ENCODE results near the gene CDK17. TPM values are rescaled to one million over a fixed set of nuclear protein-coding genes. Genes with fewer than 3 reads are reported as not detected.

The CDK17 gene
- 42.8 TPM for total RNA-seq

DNA sequence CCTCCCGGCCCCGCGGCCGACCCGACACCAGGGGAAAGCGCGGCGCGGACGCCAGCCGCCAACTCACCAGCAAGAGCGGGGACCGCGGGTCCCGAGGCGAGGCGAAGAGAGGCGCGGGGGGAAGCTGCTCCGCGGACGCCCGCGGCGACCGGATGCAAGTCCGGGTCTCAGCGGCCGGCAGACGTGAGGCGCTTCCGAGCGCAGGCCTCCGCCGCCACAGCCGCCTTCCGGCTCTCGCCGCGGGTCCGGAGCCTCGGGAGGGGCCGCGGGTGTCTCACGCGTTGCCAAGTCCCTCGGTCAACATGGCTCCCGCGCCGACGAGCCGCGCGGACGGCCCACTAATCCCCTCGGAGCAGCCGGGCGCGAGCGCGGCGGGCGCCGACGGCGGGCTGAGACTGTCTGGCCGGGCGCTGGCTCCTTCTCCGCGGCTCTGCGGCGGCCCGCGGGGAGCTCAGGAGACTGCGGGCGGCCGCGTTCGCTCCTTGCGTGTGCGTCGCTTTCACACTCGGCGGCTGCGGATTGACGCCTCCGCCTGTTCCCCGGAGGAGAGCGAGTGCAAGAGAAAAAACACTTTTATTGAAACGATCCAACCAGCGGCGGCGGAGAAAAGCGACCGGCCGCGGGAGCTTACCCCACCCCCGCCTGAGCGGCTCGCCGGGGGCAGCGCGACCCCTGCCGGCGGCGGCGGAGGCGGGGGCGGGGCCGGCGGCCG is at the start of gene CDK17:
Gene CDK17 (minus strand): TSS at position 521 of the 712 bp plus-strand sequence. CDS start 65,603 bp downstream, outside the sequence.
- H3K36me3 ChIP-seq (ENCODE audit: control insufficient read depth in 3 of 3, insufficient read depth in 3 of 3, low read length in 3 of 3) = no peaks in the 10 kb centered on the region
- H3K4me3 ChIP-seq (ENCODE audit: low read length in 3 of 3) = peak within 1 kb of the TSS; percentile 86 to 97 (median 91)
- no peaks in the 10 kb centered on the region for H3K9me3 ChIP-seq (ENCODE audit: control insufficient read depth in 3 of 3, low read length in 3 of 3)
- peak within 1 kb of the TSS; percentile 96 for H3K27ac ChIP-seq (ENCODE audit: low read depth, low read length)
- H3K9ac ChIP-seq (ENCODE audit: low read depth in 1 of 3, low read length in 3 of 3) = peak within 1 kb of the TSS; percentile 85 to 90 (median 90)
- H3K27me3 ChIP-seq (ENCODE audit: control insufficient read depth in 3 of 3, insufficient read depth in 3 of 3, low read length in 3 of 3) = no peaks in the 10 kb centered on the region
- H3K4me1 ChIP-seq (ENCODE audit: control insufficient read depth in 3 of 3, insufficient read depth in 3 of 3, low read length in 3 of 3) = peaks cover 4 to 12% (median 9%) of the 10 kb centered on the region in 3 donors

DNA sequence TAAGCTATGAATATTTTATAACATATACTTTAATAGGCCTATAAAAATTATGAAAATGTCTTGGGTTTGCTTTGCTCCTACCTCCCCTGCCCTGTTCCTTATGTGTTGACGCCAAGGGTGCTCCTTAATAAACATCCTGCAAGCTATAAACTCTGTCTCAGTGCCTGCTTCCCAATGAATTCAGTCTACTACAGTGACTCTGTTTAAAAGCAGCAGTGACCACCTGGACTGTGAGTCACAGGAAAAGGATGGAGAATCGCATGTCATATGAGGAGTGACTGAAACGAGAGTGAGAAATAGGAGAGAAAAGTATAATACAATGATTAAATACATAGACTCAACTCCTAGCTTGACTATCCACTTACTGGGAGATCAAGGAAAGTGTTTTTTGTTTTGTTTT is 48.1 kb upstream of the CDK17 start:
- H3K4me1 ChIP-seq (ENCODE audit: control insufficient read depth in 3 of 3, insufficient read depth in 3 of 3, low read length in 3 of 3) = no peaks in the 10 kb centered on the region
- H3K9ac ChIP-seq (ENCODE audit: low read depth in 1 of 3, low read length in 3 of 3) = no peak overlapping the region
- no peaks in the 10 kb centered on the region for H3K36me3 ChIP-seq (ENCODE audit: control insufficient read depth in 3 of 3, insufficient read depth in 3 of 3, low read length in 3 of 3)
- no peak overlapping the region for H3K4me3 ChIP-seq (ENCODE audit: low read length in 3 of 3)
- H3K27ac ChIP-seq (ENCODE audit: low read depth, low read length) = no peak overlapping the region
- no peaks in the 10 kb centered on the region for H3K9me3 ChIP-seq (ENCODE audit: control insufficient read depth in 3 of 3, low read length in 3 of 3)
- no peaks in the 10 kb centered on the region for H3K27me3 ChIP-seq (ENCODE audit: control insufficient read depth in 3 of 3, insufficient read depth in 3 of 3, low read length in 3 of 3)

DNA sequence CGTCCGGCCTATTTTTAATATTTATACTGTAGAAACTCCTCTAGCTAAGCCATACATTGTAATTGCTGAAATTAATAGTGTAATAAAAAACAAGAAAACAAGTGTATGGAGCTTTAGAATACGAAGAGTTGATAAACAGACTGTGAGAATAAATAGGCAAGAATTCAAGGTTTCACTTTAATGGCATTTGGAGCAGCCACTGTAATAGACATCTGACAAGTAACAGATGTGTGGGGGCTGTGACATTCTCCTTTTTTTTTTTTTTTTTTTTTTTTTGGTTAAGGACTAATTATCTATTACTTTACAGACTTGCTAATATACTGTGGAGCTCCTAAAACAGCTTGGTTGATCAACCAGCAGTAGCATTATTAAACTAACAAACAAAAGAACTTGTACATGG is 47.0 kb upstream of the CDK17 start:
- Histone ChIP-seq H3K9me3 (ENCODE audit: control insufficient read depth in 3 of 3, low read length in 3 of 3) (no peaks in the 10 kb centered on the region), H3K4me1 (ENCODE audit: control insufficient read depth in 3 of 3, insufficient read depth in 3 of 3, low read length in 3 of 3) (no peaks in the 10 kb centered on the region), H3K9ac (ENCODE audit: low read depth in 1 of 3, low read length in 3 of 3) (no peak overlapping the region), H3K36me3 (ENCODE audit: control insufficient read depth in 3 of 3, insufficient read depth in 3 of 3, low read length in 3 of 3) (no peaks in the 10 kb centered on the region), H3K27ac (ENCODE audit: low read depth, low read length) (no peak overlapping the region), H3K27me3 (ENCODE audit: control insufficient read depth in 3 of 3, insufficient read depth in 3 of 3, low read length in 3 of 3) (no peaks in the 10 kb centered on the region), H3K4me3 (ENCODE audit: low read length in 3 of 3) (no peak overlapping the region)

DNA sequence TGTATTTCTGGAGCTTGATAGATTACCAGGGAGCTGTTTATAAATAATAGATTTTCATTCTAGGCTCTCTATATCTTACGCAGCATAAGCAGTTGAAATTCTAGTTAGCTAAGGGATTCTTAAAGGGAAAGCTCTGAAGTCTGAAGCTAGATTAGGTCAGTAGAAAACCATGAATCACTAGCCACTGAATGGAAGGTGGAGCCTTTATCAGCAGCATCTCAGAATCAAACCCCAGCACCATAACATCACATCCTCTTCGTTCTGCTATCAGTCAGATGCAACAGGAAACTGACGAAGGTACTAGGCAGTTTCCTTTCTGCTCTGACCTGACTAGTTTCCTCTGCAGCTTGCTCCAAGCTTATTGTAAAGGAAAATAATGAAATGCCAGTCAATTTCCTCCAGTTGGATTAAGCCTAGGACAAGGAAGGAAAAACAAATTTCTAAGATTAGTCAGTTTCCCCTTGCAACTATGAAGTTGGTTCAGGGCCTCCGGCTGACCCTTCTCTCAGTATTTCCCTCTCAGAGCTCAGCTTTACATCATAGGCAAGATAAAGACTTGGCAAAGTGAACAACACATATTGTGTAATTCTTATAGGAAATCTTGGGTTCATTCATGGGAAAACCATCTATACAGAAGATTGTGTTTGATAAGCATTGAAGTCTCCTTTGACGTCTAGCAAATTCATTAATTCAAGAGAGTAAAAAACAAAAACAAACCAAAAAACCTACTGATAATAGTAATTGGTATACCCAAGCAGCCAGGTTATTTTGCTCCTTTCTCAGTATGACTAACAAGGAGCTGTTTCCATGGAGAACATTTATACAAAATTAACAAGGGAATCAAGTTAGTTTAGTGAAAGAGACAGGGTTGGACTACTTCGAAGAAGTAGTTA is 45.7 kb upstream of the CDK17 start:
- Histone ChIP-seq H3K4me1 (ENCODE audit: control insufficient read depth in 3 of 3, insufficient read depth in 3 of 3, low read length in 3 of 3) (no peaks in the 10 kb centered on the region), H3K27me3 (ENCODE audit: control insufficient read depth in 3 of 3, insufficient read depth in 3 of 3, low read length in 3 of 3) (no peaks in the 10 kb centered on the region), H3K9ac (ENCODE audit: low read depth in 1 of 3, low read length in 3 of 3) (no peak overlapping the region), H3K27ac (ENCODE audit: low read depth, low read length) (peak overlapping the region; percentile 71), H3K9me3 (ENCODE audit: control insufficient read depth in 3 of 3, low read length in 3 of 3) (no peaks in the 10 kb centered on the region), H3K4me3 (ENCODE audit: low read length in 3 of 3) (no peak overlapping the region), H3K36me3 (ENCODE audit: control insufficient read depth in 3 of 3, insufficient read depth in 3 of 3, low read length in 3 of 3) (no peaks in the 10 kb centered on the region)

DNA sequence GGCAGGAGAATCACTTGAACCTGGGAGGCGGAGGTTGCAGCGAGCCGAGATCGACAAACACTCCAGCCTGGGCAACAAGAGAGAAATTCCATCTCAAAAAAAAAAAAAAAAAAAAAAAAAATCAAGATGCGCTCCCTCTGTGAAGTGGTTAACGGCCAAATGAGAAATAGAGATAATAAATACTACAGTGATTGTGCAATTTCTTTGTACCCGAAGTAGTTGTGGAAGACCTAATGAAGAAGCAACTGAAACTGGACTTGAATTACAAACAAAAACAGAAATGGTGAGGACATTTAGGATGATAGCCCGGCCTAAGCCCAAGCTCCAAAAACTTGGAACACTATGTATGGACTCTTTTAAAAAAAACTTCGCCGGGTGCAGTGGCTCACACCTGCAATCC is 44.2 kb upstream of the CDK17 start:
- no peak overlapping the region for H3K9ac ChIP-seq (ENCODE audit: low read depth in 1 of 3, low read length in 3 of 3)
- H3K27me3 ChIP-seq (ENCODE audit: control insufficient read depth in 3 of 3, insufficient read depth in 3 of 3, low read length in 3 of 3) = no peaks in the 10 kb centered on the region
- no peaks in the 10 kb centered on the region for H3K36me3 ChIP-seq (ENCODE audit: control insufficient read depth in 3 of 3, insufficient read depth in 3 of 3, low read length in 3 of 3)
- H3K4me3 ChIP-seq (ENCODE audit: low read length in 3 of 3) = no peak overlapping the region
- no peaks in the 10 kb centered on the region for H3K4me1 ChIP-seq (ENCODE audit: control insufficient read depth in 3 of 3, insufficient read depth in 3 of 3, low read length in 3 of 3)
- no peak overlapping the region for H3K27ac ChIP-seq (ENCODE audit: low read depth, low read length)
- H3K9me3 ChIP-seq (ENCODE audit: control insufficient read depth in 3 of 3, low read length in 3 of 3) = no peaks in the 10 kb centered on the region

DNA sequence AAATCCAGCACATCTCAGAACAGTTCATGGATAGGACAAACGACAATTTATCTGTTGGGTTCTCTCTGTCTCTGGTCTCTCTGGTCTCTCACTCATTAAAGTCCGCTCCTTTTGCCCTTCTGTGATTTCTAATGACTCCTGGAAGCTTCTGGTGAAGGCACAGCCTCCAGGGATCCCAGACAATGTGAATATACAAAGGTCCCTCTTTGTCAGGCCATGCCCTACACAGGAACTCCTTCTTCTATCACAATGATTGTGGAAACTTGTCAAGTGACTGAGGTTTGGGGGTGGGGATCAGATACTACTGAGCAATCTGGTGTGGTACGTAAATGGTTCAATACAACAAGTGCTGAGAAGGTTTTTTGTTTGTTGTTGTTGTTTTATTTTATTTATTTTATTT is 42.7 kb upstream of the CDK17 start:
- Histone ChIP-seq H3K27me3 (ENCODE audit: control insufficient read depth in 3 of 3, insufficient read depth in 3 of 3, low read length in 3 of 3) (no peaks in the 10 kb centered on the region), H3K9me3 (ENCODE audit: control insufficient read depth in 3 of 3, low read length in 3 of 3) (no peaks in the 10 kb centered on the region), H3K4me1 (ENCODE audit: control insufficient read depth in 3 of 3, insufficient read depth in 3 of 3, low read length in 3 of 3) (no peaks in the 10 kb centered on the region), H3K4me3 (ENCODE audit: low read length in 3 of 3) (no peak overlapping the region), H3K36me3 (ENCODE audit: control insufficient read depth in 3 of 3, insufficient read depth in 3 of 3, low read length in 3 of 3) (no peaks in the 10 kb centered on the region), H3K27ac (ENCODE audit: low read depth, low read length) (no peak overlapping the region), H3K9ac (ENCODE audit: low read depth in 1 of 3, low read length in 3 of 3) (no peak overlapping the region)

DNA sequence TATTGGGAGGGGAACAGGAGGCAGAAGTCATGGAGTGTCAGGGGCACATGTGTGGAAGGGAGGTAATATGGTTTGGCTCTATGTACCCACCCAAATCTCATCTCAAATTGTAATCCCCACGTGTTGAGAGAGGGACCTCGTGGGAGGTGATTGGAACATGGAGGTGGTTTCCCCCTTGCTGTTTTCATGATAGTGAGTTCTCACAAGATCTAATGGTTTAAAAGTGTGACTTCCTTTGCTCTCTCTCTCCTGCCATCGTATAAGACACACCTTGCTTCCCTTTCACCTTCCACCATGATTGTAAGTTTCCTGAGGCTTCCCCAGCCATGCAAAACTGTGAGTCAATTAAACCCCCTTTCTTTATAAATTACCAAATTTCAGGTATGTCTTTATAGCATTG is 41.6 kb upstream of the CDK17 start:
- Histone ChIP-seq H3K4me1 (ENCODE audit: control insufficient read depth in 3 of 3, insufficient read depth in 3 of 3, low read length in 3 of 3) (no peaks in the 10 kb centered on the region), H3K9me3 (ENCODE audit: control insufficient read depth in 3 of 3, low read length in 3 of 3) (no peaks in the 10 kb centered on the region), H3K36me3 (ENCODE audit: control insufficient read depth in 3 of 3, insufficient read depth in 3 of 3, low read length in 3 of 3) (no peaks in the 10 kb centered on the region), H3K27ac (ENCODE audit: low read depth, low read length) (no peak overlapping the region), H3K9ac (ENCODE audit: low read depth in 1 of 3, low read length in 3 of 3) (no peak overlapping the region), H3K27me3 (ENCODE audit: control insufficient read depth in 3 of 3, insufficient read depth in 3 of 3, low read length in 3 of 3) (no peaks in the 10 kb centered on the region), H3K4me3 (ENCODE audit: low read length in 3 of 3) (no peak overlapping the region)

DNA sequence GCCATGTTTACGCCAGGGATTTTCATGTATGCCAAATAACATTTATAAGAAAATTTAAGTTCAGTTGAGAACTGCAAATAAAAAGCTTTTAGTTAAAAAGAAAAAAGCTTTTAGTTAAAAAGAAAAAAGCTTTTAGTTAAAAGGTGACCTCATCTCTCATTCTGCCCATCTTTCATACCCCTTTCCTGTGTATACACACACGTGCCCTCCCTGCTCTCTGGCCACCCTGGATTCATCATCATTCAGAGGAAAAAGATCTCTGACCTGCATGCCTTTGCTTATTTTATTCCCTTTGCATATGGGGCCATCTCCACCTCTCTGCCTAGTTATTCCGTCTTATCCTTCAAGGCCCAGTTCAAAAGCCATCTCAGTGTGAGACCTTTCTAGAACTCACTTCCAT is 38.1 kb upstream of the CDK17 start:
- no peak overlapping the region for H3K27ac ChIP-seq (ENCODE audit: low read depth, low read length)

DNA sequence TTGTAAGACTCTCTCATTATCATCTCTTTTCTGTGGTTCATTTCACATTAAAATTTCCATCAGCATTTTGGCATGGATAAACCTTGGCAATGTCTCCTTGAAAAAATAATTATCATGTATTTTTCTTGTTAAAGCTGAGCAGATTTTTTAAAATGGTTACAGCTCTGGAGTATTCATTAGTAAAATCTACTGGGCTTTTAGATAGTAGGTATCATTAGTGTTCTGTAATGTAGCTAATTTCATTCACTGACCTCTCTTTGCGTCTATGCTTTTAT is 36.9 kb upstream of the CDK17 start:
- no peaks in the 10 kb centered on the region for H3K9me3 ChIP-seq (ENCODE audit: control insufficient read depth in 3 of 3, low read length in 3 of 3)
- no peak overlapping the region for H3K4me3 ChIP-seq (ENCODE audit: low read length in 3 of 3)
- H3K36me3 ChIP-seq (ENCODE audit: control insufficient read depth in 3 of 3, insufficient read depth in 3 of 3, low read length in 3 of 3) = no peaks in the 10 kb centered on the region
- H3K27me3 ChIP-seq (ENCODE audit: control insufficient read depth in 3 of 3, insufficient read depth in 3 of 3, low read length in 3 of 3) = no peaks in the 10 kb centered on the region
- no peak overlapping the region for H3K9ac ChIP-seq (ENCODE audit: low read depth in 1 of 3, low read length in 3 of 3)
- no peak overlapping the region for H3K27ac ChIP-seq (ENCODE audit: low read depth, low read length)
- H3K4me1 ChIP-seq (ENCODE audit: control insufficient read depth in 3 of 3, insufficient read depth in 3 of 3, low read length in 3 of 3) = no peaks in the 10 kb centered on the region

More for the DNA sequence above, 38.1 kb upstream of the CDK17 start:
- no peak overlapping the region for H3K9ac ChIP-seq (ENCODE audit: low read depth in 1 of 3, low read length in 3 of 3)
- H3K4me3 ChIP-seq (ENCODE audit: low read length in 3 of 3) = no peak overlapping the region
- H3K36me3 ChIP-seq (ENCODE audit: control insufficient read depth in 3 of 3, insufficient read depth in 3 of 3, low read length in 3 of 3) = no peaks in the 10 kb centered on the region
- H3K9me3 ChIP-seq (ENCODE audit: control insufficient read depth in 3 of 3, low read length in 3 of 3) = no peaks in the 10 kb centered on the region
- no peaks in the 10 kb centered on the region for H3K4me1 ChIP-seq (ENCODE audit: control insufficient read depth in 3 of 3, insufficient read depth in 3 of 3, low read length in 3 of 3)
- no peaks in the 10 kb centered on the region for H3K27me3 ChIP-seq (ENCODE audit: control insufficient read depth in 3 of 3, insufficient read depth in 3 of 3, low read length in 3 of 3)

DNA sequence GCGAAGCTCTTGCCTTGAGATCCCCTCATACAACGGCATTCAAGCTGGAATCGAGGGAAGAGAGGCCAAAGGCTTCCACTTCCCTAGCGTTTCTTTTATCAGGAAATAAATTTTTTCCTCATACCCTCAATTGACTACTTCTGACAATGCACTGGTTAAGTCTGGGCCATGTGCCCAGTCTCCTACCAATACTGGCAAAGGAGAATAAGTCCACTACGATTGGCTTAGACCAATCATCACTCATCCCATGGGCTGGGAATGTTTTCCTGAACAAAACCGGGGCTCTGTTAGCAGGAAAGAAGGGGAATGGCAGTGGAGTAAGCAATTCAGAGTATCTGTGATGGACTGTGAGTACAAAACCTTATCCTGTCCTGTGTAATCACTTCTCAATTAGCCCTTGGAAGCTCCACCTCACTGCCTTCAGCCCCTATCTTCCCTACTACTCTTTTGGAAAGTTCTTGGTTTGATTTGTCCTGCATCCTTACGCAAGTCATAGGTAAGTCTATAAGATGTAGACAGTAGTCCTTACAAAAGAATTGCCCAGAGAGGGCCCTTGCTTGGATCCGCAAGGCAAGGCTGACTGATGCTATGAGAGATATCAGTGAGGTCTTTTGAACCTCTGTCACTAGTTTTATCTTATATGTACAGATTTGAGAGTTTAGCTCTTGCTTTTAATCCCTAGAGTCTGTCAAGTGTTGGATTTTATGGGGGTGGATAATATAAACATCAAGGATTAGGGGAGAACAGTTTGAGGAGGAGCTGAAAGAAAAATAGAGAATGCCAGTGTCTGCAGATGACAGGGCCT is 36.3 kb upstream of the CDK17 start:
- Histone ChIP-seq H3K27ac (ENCODE audit: low read depth, low read length) (no peak overlapping the region), H3K4me1 (ENCODE audit: control insufficient read depth in 3 of 3, insufficient read depth in 3 of 3, low read length in 3 of 3) (no peaks in the 10 kb centered on the region), H3K4me3 (ENCODE audit: low read length in 3 of 3) (no peak overlapping the region), H3K36me3 (ENCODE audit: control insufficient read depth in 3 of 3, insufficient read depth in 3 of 3, low read length in 3 of 3) (no peaks in the 10 kb centered on the region), H3K27me3 (ENCODE audit: control insufficient read depth in 3 of 3, insufficient read depth in 3 of 3, low read length in 3 of 3) (no peaks in the 10 kb centered on the region), H3K9ac (ENCODE audit: low read depth in 1 of 3, low read length in 3 of 3) (no peak overlapping the region), H3K9me3 (ENCODE audit: control insufficient read depth in 3 of 3, low read length in 3 of 3) (no peaks in the 10 kb centered on the region)

Measured in skeletal muscle tissue (tissue), 4 donors.